ENCODE results near the gene RXRG. TPM values are rescaled to one million over a fixed set of nuclear protein-coding genes. Genes with fewer than 3 reads are reported as not detected.

Gene RXRG
- polyA plus RNA-seq, 1 of the 3 experiments (the other 2 are of a cell fraction): not detected

DNA sequence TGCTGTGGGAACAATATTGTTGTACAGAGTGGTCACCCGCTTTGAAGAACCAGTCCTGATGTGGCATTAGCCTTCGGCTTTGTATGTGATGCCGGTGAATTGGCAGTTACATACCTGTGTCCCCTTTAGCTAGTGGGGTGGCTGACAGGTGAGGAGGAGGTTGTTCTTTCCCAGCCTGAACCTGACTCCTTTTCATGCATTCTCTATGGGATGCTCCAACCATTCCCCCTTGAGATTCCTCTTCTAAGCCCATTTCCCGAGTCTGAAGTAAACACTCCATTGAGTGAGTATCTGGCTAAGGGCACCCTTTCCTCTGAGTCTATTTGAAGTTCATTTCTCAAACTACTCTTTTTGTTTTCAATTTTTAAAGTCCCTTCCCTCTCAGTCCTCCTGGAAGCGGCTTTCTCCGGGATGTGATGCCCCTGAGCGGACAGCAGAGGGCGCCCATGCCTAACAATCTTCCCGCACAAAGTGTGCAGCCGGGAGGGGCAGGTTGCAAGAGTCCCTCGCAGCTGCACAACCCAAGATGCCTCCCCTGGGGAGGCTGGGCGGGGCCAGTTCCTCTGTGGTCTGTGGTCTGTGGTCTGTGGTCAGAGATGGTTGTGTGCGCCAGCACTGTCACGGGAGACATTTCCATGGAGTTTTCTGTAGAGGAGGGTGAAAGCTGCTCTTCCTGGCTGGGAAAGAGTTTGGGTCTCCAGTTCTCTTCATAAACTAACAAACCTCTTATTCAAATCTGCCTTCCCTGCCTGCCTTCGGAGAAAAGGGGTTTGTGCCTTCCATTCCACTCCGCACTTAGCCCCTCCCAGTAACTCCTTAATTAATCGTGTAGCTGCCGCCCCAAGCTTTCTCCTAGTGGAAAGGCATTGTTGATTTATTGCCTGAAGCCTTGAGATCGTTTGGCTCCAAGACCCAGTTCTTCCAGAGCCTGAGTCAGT, 52.0 kb downstream of the RXRG start (continued):
- TF ChIP-seq, protein P1, sequence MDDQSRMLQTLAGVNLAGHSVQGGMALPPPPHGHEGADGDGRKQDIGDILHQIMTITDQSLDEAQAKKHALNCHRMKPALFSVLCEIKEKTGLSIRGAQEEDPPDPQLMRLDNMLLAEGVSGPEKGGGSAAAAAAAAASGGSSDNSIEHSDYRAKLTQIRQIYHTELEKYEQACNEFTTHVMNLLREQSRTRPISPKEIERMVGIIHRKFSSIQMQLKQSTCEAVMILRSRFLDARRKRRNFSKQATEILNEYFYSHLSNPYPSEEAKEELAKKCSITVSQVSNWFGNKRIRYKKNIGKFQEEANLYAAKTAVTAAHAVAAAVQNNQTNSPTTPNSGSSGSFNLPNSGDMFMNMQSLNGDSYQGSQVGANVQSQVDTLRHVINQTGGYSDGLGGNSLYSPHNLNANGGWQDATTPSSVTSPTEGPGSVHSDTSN (IDR thresholded peaks at IDR 0.05): no peak
- TF ChIP-seq MXI1 (IDR thresholded peaks at IDR 0.05; ENCODE audit: low read depth, low read length) (no peak), MEF2A (IDR thresholded peaks at IDR 0.05; ENCODE audit: borderline replicate concordance, low read depth) (no peak), EZH2phosphoT487 (IDR thresholded peaks at IDR 0.05; ENCODE audit: borderline replicate concordance, low read depth) (no peak), CHD2 (IDR thresholded peaks at IDR 0.05; ENCODE audit: low read length, partially characterized antibody) (no peak), TAF1 (IDR thresholded peaks at IDR 0.05; ENCODE audit: borderline replicate concordance, low read depth, low read length) (no peak), POLR2AphosphoS5 (IDR thresholded peaks at IDR 0.05; ENCODE audit: low read depth, low read length) (no peak)
- TF ChIP-seq, protein P2, sequence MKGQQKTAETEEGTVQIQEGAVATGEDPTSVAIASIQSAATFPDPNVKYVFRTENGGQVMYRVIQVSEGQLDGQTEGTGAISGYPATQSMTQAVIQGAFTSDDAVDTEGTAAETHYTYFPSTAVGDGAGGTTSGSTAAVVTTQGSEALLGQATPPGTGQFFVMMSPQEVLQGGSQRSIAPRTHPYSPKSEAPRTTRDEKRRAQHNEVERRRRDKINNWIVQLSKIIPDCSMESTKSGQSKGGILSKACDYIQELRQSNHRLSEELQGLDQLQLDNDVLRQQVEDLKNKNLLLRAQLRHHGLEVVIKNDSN (IDR thresholded peaks at IDR 0.05; ENCODE audit: borderline replicate concordance, low read depth): no peak
- TF ChIP-seq, protein P3, sequence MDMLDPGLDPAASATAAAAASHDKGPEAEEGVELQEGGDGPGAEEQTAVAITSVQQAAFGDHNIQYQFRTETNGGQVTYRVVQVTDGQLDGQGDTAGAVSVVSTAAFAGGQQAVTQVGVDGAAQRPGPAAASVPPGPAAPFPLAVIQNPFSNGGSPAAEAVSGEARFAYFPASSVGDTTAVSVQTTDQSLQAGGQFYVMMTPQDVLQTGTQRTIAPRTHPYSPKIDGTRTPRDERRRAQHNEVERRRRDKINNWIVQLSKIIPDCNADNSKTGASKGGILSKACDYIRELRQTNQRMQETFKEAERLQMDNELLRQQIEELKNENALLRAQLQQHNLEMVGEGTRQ (IDR thresholded peaks at IDR 0.05; ENCODE audit: borderline replicate concordance, low read depth, low read length): no peak

DNA sequence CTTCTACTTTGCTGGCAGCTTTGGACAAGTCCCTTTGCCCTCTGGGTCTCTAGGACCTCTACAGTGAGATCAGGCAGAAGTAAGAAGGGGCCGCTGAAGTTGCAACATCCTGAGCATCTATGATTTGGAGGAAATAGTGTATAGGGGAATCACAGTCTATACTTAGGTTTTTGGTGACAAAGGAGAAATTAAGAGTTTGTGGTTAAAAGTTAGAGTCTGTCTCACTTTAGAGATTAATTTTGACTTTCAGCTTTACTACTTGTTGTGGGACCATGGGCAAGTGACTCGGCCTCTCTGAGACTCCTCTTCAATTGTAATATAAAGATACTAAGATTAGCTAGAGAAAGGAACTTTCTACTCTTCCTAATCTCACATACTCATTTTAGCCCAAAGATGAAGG, 55.3 kb downstream of the RXRG start:
- H3K27me3 ChIP-seq (ENCODE audit: insufficient read depth): peaks cover 30% of the 10 kb centered on the region
- ChIA-PET CTCF (interaction anchor here (0.7 to 2.8 kb wide), 6 partner anchors 15 to 524 kb away, joined by 3 to 16 read pairs (median 4); no protein-coding TSS in a partner anchor), POLR2A (no interaction called here)
- peaks cover 0 to 2% of the 10 kb centered on the region in 2 experiments; a peak in 1 of 4 replicates for H3K4me1 ChIP-seq (ENCODE audit: control insufficient read depth in 1 of 2, insufficient read depth in 2 of 2, low read depth in 1 of 2, low read length in 1 of 2)
- no peak overlapping the region for H3K9ac ChIP-seq
- DNase-seq: no peak
- H4K20me1 ChIP-seq (ENCODE audit: insufficient read depth): no peaks in the 10 kb centered on the region
- no peaks in the 10 kb centered on the region for H3K9me3 ChIP-seq
- H3F3A ChIP-seq (replicated peaks; ENCODE audit: insufficient read depth): peaks cover 3% of the 10 kb centered on the region
- WGBS (ENCODE audit: low lambda C conversion rate): 37% methylated on average over 2 of the region's 2 CpGs
- no peaks in the 10 kb centered on the region for H3K79me2 ChIP-seq (ENCODE audit: insufficient read depth)
- H3K4me2 ChIP-seq: no peak overlapping the region
- H3K9me2 ChIP-seq: no peaks in the 10 kb centered on the region
- no peaks in the 10 kb centered on the region for H3K36me3 ChIP-seq (replicated peaks in 1 of 2; ENCODE audit: control insufficient read depth in 1 of 2, insufficient read depth in 2 of 2, low read length in 1 of 2)
- H3K27ac ChIP-seq (ENCODE audit: low read depth in 2 of 2, low read length in 1 of 2): no peak overlapping the region
- no peak overlapping the region for H3K4me3 ChIP-seq (ENCODE audit: low read depth in 2 of 2, low read length in 1 of 2)
- H2AFZ ChIP-seq (ENCODE audit: low read depth): no peak overlapping the region
- no peak for TF ChIP-seq EZH2phosphoT487 (IDR thresholded peaks at IDR 0.05; ENCODE audit: borderline replicate concordance, low read depth)
- no peak for TF ChIP-seq RCOR1 (IDR thresholded peaks at IDR 0.05; ENCODE audit: low read length)
- TF ChIP-seq, protein P3 (IDR thresholded peaks at IDR 0.05; ENCODE audit: borderline replicate concordance, low read depth, low read length): no peak
- TF ChIP-seq, protein P4, sequence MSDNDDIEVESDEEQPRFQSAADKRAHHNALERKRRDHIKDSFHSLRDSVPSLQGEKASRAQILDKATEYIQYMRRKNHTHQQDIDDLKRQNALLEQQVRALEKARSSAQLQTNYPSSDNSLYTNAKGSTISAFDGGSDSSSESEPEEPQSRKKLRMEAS (IDR thresholded peaks at IDR 0.05; ENCODE audit: low read depth): no peak
- TF ChIP-seq, protein P5, sequence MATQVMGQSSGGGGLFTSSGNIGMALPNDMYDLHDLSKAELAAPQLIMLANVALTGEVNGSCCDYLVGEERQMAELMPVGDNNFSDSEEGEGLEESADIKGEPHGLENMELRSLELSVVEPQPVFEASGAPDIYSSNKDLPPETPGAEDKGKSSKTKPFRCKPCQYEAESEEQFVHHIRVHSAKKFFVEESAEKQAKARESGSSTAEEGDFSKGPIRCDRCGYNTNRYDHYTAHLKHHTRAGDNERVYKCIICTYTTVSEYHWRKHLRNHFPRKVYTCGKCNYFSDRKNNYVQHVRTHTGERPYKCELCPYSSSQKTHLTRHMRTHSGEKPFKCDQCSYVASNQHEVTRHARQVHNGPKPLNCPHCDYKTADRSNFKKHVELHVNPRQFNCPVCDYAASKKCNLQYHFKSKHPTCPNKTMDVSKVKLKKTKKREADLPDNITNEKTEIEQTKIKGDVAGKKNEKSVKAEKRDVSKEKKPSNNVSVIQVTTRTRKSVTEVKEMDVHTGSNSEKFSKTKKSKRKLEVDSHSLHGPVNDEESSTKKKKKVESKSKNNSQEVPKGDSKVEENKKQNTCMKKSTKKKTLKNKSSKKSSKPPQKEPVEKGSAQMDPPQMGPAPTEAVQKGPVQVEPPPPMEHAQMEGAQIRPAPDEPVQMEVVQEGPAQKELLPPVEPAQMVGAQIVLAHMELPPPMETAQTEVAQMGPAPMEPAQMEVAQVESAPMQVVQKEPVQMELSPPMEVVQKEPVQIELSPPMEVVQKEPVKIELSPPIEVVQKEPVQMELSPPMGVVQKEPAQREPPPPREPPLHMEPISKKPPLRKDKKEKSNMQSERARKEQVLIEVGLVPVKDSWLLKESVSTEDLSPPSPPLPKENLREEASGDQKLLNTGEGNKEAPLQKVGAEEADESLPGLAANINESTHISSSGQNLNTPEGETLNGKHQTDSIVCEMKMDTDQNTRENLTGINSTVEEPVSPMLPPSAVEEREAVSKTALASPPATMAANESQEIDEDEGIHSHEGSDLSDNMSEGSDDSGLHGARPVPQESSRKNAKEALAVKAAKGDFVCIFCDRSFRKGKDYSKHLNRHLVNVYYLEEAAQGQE (IDR thresholded peaks at IDR 0.05; ENCODE audit: low read depth, low read length): no peak
- no peak for TF ChIP-seq SIN3A (IDR thresholded peaks at IDR 0.05; ENCODE audit: borderline replicate concordance, low read depth, low read length)
- TF ChIP-seq JUND (IDR thresholded peaks at IDR 0.05): no peak
- TF ChIP-seq RFX5 (IDR thresholded peaks at IDR 0.05; ENCODE audit: low read length): no peak
- no peak for TF ChIP-seq NRF1 (IDR thresholded peaks at IDR 0.05; ENCODE audit: low read depth, low read length)
- no peak for TF ChIP-seq TCF12 (IDR thresholded peaks at IDR 0.05)
- TF ChIP-seq RAD21 (IDR thresholded peaks at IDR 0.05; ENCODE audit: low read length): no peak
- TF ChIP-seq GABPA (IDR thresholded peaks at IDR 0.05; ENCODE audit: low read depth): no peak
- TF ChIP-seq TEAD4 (IDR thresholded peaks at IDR 0.05; ENCODE audit: borderline replicate concordance, insufficient read depth): no peak
- TF ChIP-seq EP300 (IDR thresholded peaks at IDR 0.05; ENCODE audit: borderline replicate concordance in 1 of 2, low read depth in 1 of 2, low read length in 1 of 2): no peak
